HG02571 (cell line): Measurements from ENCODE around the gene OR2L5.

Source experiments
- ATAC-seq: cut with Tn5 transposase; IDR thresholded peaks from one replicate; pipeline ENCODE4 v1.9.1; 2021; ENCODE audit warnings: mild to moderate bottlenecking, moderate library complexity; ENCODE audit not compliant: unreplicated experiment

Gene OR2L5

GRCh38 chr1:248013229-248013710 is at the start of gene OR2L5:
OR2L5 (plus strand) TSS chr1:248013660; CDS start chr1:248021948, 8,288 bp downstream.
- ATAC-seq: no peak

GRCh38 chr1:247964933-247965332 is 48.5 kb upstream of the OR2L5 start, which contains the start of gene OR2AK2:
OR2AK2 (plus strand) TSS chr1:247965233; CDS start chr1:247965377, 144 bp downstream.
- no peak for ATAC-seq

DNA sequence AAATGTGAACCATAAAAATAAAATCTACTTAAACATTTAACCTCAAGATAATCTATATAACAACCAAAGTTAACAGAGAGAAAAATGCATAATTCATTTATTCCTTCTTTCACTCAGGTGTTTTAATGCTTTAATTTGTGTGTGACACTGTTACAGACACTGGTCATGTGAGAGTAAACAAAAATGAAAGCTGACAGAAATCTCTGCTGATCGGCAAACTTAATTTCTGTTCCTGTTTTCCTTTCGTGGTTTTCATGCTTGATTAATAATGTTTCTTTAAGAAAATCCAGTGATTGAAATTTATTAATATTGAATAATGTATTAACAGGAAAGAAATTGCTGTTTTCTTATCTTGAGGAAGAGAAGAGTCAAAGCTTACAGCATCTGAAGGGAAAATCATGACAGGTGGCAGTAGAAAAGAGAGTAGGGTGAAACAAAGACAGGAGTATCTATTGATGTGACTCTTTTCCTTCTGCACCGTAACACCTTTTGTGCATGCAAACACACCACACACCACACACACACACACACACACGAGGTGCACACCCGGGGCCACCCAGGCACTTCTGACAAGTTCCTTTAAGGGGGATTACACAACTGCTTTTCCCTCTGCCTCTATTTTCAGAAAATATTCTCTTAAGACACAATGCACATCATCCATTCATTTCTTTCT is 46.8 kb upstream of the OR2L5 start:
- ATAC-seq: no peak

- no peak for ATAC-seq
Observed at GRCh38 chr1:247992986-247993385, 20.5 kb upstream of the OR2L5 start.

- no peak for ATAC-seq
Observed at GRCh38 chr1:247998811-247999210, 14.6 kb upstream of the OR2L5 start.

DNA sequence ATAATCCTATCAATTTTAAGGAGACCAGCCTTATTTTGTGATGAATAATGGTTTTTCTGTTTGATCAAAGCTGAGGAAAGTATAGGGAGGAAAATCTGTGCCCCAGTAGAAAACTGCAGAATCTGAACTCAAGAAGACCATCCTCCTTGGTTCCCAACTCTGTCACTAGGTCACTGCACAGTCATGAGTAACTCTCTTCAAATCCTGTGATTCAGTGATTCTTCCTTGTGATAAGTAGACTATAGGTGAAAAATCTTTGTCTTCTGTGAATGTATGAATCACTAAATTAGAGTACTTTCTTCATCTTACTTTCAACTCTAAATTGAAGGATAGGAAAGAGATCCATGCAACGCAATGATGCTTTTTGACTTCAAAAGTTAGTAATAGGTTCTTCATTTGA is 13.3 kb upstream of the OR2L5 start:
- no peak for ATAC-seq

GRCh38 chr1:248007778-248008177 is 5.7 kb upstream of the OR2L5 start:
- ATAC-seq: no peak

DNA sequence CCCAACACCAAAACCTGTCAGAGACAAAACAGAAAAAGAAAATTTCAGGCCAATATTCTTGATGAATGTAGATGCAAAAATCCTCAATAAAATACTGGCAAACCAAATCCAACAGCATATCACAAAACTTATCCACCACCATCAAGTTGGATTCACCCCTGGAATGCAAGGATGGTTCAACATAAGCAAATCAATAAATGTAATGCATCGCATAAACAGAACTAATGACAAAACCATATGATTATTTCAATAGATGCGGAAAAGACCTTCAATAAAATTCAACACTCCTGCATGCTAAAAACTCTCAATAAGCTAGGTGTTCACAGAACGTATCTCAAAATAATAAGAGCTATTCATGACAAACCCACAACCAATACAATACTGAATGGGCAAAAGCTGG is 3.8 kb upstream of the OR2L5 start:
- no peak for ATAC-seq

DNA sequence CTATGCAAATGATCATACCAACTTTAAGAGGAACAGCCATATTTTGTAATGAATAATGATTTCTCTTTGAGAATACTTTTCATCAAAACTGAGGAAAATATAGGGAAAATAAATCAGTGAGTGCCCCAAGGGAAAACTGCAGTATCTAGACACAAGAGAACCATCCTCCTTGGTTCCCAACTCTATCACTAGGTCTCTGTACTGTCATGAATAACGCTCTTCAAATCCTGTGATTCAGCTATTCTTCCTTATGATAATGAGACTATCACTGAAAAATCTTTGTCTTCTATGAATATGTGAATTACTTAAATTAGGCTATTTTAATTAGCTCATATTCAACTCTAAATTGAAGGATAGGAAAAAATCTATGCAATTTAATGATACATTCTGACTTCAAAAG is 2.3 kb downstream of the OR2L5 start:
- ATAC-seq: no peak

DNA sequence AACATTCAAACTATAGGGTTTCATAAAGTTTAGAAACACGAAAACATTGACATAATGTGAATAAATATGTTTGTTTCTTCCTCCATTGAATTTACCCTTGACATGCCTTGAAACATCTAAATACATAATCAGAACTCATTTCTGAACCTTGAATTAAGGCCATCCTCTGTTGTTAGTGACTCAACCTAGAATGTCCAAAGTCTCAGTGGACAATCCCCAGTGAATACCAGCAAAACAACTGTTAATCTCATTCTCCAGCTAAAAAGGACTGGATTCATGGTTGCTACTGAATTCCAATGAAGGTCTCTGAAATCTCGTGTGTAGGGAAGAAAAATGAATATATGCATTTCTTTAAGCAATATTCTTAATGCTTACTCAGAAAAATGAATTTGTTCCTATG is 16.3 kb downstream of the OR2L5 start, which contains the start of gene OR2L2:
Gene OR2L2, plus strand, starts transcription at position 301 of the 400 bp plus-strand sequence. CDS start 8,198 bp downstream, outside the sequence.
- ATAC-seq: no peak

GRCh38 chr1:248045209-248045608 is 31.7 kb downstream of the OR2L5 start:
- no peak for ATAC-seq

- ATAC-seq: no peak
Observed at GRCh38 chr1:248046536-248046935, 33.1 kb downstream of the OR2L5 start, which contains the start of gene OR2L3. OR2L3 (plus strand) TSS chr1:248046836; CDS start chr1:248060682, 13,846 bp downstream.

GRCh38 chr1:248047008-248047407 is 33.5 kb downstream of the OR2L5 start:
- no peak for ATAC-seq

GRCh38 chr1:248054671-248055070 is 41.2 kb downstream of the OR2L5 start:
- ATAC-seq: no peak

DNA sequence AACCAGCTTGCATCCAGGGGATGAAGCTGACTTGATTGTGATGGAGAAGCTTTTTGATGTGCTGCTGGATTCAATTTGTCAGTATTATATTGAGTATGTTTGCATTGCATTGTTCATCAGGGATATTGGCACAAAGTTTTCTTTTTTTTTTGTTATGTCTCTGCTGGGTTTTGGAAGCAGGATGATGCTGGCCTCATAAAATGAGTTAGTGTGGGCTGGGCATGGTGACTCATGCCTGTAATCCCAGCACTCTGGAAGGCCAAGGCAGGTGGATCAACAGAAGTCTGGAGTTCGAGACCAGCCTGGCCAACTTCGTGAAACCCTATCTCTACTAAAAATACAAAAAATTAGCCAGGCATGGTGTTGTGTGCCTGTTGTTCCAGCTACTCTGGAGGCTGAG is 41.8 kb downstream of the OR2L5 start:
- ATAC-seq: no peak

GRCh38 chr1:248065071-248065470 is 51.6 kb downstream of the OR2L5 start:
- ATAC-seq: no peak

- no peak for ATAC-seq
Observed at GRCh38 chr1:248065604-248066003, 52.1 kb downstream of the OR2L5 start.
